Activated CD8-positive, alpha-beta memory T cell treated with anti-CD3 and anti-CD28 coated beads for 1 hour (primary cell): ENCODE results near the gene LENEP.
"Not testable (repeated sequence)": the region's sequence is repeated elsewhere in the genome, so short reads cannot be mapped to it uniquely, and the experiment has no call there.

Experiments used
- DNase-seq, 2 donors: peaks; one replicate each; pipeline ENCODE4 v3.0.0-alpha.2; 2020; ENCODE audit warnings: low read depth in 1 of 2; ENCODE audit errors: extremely low read depth in 1 of 2

The LENEP gene

DNA sequence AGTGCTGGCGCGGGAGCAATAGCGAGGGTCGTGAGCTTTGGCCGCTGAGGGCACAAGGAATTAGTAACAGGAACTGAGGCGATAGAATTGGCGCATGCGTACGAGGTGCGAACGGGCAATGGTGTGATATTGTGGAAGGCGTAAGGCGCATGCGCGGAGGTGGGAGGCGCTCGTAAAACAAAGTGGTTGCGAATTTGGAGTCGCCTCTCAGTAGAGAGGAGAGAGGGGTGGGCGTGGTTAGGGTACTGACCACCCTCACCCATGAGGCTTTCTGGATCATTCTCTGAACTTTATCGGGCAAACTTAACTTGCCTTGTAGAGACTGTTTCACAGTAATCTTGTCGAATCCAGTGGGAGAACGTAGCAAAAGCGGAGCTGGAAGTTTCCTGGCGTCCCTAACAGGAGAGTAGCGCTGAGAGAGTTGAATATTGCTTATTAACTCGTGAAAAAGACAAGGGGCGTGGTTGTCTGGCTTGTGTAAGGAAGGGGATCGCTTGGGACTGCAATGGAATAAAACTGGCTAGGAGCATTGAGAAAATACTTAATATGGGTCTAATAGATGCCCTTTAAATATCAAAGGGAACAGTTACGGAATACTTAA is 18.5 kb upstream of the LENEP start:
- peak; percentile 87 to 89 for DNase-seq

DNA sequence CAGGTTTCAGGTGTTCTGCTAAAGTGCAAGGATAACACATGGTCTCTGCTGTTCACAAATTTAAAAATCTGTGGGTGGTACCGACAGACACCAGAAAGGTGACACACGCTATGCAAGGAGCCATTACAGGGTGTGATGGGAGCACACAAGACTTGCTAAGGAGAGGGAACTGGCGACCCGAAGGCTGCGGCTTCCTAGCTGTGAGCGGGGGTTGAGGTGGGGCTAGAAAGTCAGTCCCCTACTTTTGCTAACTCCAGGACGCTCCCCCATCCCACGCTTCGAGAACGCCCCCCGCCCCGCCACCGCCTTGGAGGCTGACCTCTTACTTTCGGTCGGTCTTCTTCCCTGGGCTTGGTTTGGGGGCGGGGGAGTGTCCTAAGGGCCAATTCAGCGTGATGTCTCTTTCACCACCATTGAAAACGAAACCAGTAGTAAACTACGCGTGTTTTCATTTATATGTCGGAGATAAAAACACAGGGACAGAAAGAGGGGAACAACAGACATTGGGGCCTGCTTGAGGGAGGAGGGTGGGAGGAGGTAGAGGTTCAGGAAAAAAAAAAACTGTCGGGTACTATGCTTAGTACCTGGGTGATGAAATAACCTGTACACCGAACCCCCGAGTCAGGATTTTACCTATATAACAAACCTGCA is 17.9 kb upstream of the LENEP start:
- DNase-seq = peak in 1 of 2 donors; percentile 27

DNA sequence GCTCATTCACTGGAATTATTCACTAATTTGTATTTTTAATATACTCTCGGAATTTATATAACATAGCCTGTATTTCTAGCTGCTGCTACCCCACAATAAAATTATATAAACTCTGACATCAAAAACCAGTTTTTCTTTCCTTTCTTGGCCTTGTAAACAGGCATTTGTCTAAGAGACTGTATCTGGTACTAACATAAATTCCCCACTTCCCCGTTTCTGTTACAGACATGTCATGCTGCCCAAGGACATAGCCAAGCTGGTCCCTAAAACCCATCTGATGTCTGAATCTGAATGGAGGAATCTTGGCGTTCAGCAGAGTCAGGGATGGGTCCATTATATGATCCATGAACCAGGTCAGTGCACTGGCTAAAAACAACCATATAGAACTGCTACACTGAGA is 15.6 kb upstream of the LENEP start:
- DNase-seq = not testable (repeated sequence)

DNA sequence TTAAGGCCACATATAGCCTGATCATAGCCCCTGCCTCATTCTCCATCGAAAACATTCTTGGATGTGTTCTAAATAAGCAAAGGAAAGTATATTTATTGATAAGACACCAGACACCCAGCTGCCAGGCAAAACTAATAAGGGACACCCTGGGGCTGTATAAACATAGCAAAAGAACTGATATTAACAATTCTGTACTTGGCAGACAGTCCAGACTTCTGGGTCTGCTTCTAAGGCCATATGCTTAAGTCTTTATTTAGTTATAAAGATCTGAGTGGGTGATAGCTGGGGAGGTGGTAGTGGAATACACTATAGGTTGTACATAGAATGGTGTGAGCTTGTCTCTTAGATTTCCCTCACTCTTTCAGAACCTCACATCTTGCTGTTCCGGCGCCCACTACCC is 15.0 kb upstream of the LENEP start:
- DNase-seq = no peak

- DNase-seq = no peak
Measured at GRCh38 chr1:154982341-154982740, 11.0 kb upstream of the LENEP start.

DNA sequence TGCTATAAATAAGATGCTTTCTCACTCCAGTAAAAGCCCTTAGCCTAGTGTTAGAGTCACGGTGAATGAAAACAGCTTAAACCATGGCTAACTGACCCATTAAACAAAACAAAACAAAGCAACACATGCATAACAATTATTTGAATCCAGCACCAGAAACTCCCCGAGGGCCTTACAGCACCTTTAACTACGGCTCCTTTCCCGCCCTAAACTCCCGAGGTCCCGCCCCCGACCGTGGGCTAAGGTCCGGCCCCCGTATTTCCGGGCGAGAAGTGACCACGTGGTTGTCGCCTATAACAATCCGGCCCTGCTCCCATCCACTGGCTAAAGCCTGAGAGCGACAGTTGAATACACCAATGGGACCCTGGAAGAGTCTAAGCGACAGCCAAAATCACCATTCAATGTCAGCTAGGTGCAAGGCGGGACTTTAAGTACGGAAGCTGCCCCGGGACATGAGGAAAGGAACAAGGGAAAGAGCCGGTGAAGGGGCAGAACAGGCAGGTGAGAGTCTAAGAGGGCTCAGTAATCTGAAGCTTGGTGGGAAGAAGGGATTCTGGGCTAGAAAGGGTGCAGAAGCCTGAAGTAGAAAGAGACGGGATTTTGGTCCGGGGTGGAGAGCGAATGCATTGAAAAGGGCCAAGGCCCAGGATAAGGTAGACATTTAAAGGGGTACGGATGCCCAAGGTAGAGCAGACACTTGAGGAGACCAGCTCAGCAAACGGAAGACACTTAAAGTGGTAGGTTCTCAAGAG is 10.3 kb upstream of the LENEP start, which contains the start of gene FLAD1:
TSS of gene FLAD1 (plus strand) at position 448 of the 752 bp plus-strand sequence. CDS start 351 bp downstream, outside the sequence.
- peak; percentile 85 to 87 for DNase-seq

DNA sequence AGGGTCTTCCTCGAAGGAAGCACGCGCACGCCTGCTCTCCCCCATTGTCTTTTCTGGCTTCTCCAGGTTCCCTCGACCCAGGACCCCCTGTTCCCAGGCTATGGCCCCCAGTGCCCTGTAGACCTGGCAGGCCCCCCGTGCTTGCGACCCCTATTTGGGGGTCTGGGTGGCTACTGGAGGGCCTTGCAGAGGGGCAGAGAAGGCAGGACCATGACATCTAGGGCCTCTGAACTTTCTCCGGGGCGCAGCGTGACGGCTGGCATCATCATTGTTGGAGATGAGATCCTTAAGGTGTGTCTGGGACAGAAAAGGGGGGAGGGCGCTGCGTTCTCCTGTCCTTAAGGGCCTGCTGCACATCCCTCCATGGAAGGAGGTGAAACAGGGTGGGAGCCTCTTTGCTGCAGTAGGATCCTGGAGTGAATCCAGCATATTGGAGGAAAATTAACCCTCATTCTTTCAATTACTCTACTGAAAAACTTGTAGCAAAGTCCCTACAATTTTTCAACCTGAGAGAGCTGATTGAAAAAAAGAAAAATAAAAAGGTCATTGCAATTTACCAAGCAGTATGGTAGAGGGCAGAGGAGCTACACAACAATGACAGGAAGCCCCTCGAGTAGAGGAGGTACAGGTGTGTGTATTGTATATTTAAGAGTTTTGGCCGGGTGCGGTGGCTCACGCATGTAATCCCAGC is 9.5 kb upstream of the LENEP start:
- no peak for DNase-seq

- DNase-seq = not testable (repeated sequence)
Measured at GRCh38 chr1:154986736-154987135, 6.7 kb upstream of the LENEP start.

DNA sequence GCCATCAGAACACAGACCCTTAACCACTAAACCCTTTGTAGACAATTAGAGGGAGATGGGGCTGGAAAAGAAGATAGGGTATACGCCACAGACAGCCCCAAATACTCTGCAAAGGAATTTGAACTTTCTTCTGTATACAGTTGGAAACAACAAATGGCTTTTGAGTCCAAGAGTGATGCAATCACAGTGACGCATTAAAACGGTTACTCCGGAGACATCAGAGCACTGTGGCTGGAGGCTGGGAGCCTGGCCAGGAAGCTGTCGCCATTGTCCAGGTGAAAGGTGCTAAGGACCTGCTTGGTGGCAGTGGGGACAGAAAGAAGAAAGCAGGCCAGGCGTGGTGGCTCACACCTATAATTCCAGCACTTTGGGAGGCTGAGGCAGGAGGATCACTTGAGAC is 6.1 kb upstream of the LENEP start:
- DNase-seq = no peak

DNA sequence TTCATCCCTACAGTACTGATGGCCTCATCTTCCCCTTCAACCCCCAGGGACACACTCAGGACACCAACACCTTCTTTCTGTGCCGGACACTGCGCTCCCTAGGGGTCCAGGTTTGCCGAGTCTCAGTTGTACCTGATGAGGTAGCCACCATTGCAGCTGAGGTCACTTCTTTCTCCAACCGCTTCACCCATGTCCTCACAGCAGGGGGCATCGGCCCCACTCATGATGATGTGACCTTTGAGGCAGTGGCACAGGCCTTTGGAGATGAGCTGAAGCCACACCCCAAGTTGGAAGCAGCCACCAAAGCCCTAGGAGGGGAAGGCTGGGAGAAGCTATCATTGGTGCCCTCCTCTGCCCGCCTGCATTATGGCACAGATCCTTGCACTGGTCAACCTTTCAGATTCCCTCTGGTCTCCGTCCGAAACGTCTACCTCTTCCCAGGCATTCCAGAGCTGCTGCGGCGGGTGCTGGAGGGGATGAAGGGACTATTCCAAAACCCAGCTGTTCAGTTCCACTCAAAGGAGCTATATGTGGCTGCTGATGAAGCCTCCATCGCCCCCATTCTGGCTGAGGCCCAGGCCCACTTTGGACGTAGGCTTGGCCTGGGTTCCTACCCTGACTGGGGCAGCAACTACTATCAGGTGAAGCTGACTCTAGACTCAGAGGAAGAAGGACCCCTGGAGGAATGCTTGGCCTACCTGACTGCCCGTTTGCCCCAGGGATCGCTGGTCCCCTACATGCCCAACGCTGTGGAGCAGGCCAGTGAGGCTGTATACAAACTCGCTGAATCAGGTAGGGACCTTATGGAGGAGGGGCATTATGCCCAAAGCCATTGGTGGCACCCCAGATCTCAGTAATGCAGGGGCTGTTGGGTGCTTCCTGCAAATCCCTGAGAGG is 5.1 kb upstream of the LENEP start:
- DNase-seq = no peak

DNA sequence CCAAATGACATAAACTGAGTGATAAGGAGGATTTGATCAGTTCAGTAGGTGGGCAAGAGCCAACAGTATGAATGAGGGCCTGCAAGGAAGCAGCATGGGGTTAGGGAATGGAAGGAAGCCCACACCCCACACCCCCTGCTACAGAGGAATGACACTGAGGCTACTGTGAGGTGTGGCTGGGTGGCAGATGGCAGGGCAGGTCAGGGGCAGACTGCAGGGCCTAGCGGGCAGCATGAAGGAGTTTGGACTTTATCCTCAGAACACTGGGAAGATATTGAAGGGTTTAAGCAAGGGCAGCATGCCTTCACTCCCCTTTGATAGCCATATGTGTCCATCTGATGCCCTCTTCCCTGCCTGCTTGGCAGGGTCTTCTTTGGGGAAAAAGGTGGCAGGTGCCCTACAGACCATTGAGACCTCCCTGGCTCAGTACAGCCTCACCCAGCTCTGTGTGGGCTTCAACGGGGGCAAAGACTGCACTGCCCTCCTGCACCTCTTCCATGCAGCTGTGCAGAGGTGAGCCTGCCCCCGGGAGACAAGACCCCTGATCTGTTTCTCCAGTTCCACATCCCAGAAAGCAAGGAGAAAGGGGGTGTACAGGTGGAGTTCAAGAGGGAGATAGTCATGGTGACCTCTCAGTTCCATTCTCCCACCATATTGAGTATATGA is 4.1 kb upstream of the LENEP start:
- DNase-seq = no peak

DNA sequence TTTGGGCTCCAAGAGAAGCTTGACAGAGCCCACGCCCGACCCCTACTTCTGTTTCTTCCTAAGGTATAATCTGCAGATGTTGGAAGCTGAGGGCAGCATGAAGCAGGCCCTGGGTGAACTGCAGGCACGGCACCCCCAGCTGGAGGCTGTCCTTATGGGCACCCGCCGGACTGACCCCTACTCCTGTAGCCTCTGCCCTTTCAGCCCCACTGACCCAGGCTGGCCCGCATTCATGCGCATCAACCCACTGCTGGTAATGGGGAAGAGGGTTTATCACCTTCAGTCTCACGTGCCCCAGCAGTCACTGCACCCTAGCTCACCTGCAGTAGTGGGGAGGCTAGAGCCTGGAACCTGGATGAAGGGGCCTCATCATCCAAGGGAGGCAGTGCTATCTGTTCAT is 3.1 kb upstream of the LENEP start:
- no peak for DNase-seq

GRCh38 chr1:154992721-154993571 is 440 bp upstream of the LENEP start:
- DNase-seq = no peak

GRCh38 chr1:154994269-154994587 is 842 bp downstream of the LENEP start:
- DNase-seq = no peak

DNA sequence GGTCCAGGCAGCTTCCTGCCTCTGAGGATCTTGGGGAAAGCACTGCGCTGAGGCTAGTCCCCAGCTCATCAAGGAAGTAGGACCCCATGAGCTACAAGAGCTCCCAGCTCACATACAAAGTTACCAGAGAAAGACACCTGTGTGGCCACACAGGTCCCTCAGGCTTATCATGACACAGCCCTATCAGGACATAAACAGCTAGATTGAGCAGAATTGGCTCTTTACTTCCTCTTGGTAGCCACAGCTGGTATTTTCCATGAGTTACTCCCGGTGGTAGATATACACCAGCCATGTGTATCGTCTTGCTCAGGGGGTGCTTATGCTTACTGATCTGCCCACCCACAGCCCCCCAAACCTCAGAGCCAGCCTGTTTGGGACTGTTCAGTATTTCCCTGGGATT is 1.2 kb downstream of the LENEP start:
- DNase-seq = no peak

GRCh38 chr1:154995301-154995983 is 2.1 kb downstream of the LENEP start:
- DNase-seq = not testable (repeated sequence)

- no peak for DNase-seq
Measured at GRCh38 chr1:154996966-154997701, 3.7 kb downstream of the LENEP start.
